Activated naive CD4-positive, alpha-beta T cell treated with anti-CD3 and anti-CD28 coated beads, Interleukin-2, amount 50 U/mL, for 24 hours (primary cell): Measurements from ENCODE around the gene RAET1G.
A peak's percentile ranks its signal among the peaks of the same experiment; 100 is the strongest.

ENCODE experiments used
- H3K27ac Mint-ChIP-seq: one replicate; pipeline ENCODE4 v1.8.0; 2021; ENCODE audit warnings: mild to moderate bottlenecking, mixed read lengths
- H3K27me3 Mint-ChIP-seq: one replicate; pipeline ENCODE4 v1.8.0; 2021; ENCODE audit warnings: mixed read lengths
- H3K36me3 Mint-ChIP-seq: one replicate; pipeline ENCODE4 v1.8.0; 2021; ENCODE audit warnings: mixed read lengths
- H3K4me1 Mint-ChIP-seq: one replicate; pipeline ENCODE4 v1.8.0; 2021; ENCODE audit warnings: mixed read lengths
- H3K4me3 Mint-ChIP-seq: one replicate; pipeline ENCODE4 v1.8.0; 2021; ENCODE audit warnings: mild to moderate bottlenecking, mixed read lengths
- H3K9me3 Mint-ChIP-seq: one replicate; pipeline ENCODE4 v1.8.0; 2021; ENCODE audit warnings: mixed read lengths

RAET1G gene

GRCh38 chr6:149885888-149886287, 37.0 kb downstream of the RAET1G start:
- Mint-ChIP-seq H3K27ac (no peak overlapping the region), H3K36me3 (no peaks in the 10 kb centered on the region), H3K4me1 (no peaks in the 10 kb centered on the region), H3K9me3 (no peaks in the 10 kb centered on the region), H3K4me3 (no peak overlapping the region), H3K27me3 (peaks cover 3% of the 10 kb centered on the region)

GRCh38 chr6:149884617-149885016, 38.3 kb downstream of the RAET1G start:
- no peaks in the 10 kb centered on the region for H3K36me3 Mint-ChIP-seq
- H3K4me3 Mint-ChIP-seq: no peak overlapping the region
- H3K27me3 Mint-ChIP-seq: peaks cover 11% of the 10 kb centered on the region
- H3K27ac Mint-ChIP-seq: peak overlapping the region; percentile 47
- no peaks in the 10 kb centered on the region for H3K4me1 Mint-ChIP-seq
- H3K9me3 Mint-ChIP-seq: no peaks in the 10 kb centered on the region

- Mint-ChIP-seq H3K9me3 (no peaks in the 10 kb centered on the region), H3K4me1 (no peaks in the 10 kb centered on the region), H3K36me3 (no peaks in the 10 kb centered on the region), H3K27ac (no peak overlapping the region), H3K27me3 (peaks cover 14% of the 10 kb centered on the region), H3K4me3 (no peak overlapping the region)
Measured at GRCh38 chr6:149884215-149884614, 38.7 kb downstream of the RAET1G start.

GRCh38 chr6:149881860-149882259, 41.1 kb downstream of the RAET1G start:
- Mint-ChIP-seq H3K4me1 (no peaks in the 10 kb centered on the region), H3K36me3 (no peaks in the 10 kb centered on the region), H3K27ac (no peak overlapping the region), H3K9me3 (no peaks in the 10 kb centered on the region), H3K4me3 (no peak overlapping the region), H3K27me3 (peaks cover 23% of the 10 kb centered on the region)

- H3K27me3 Mint-ChIP-seq: peaks cover 23% of the 10 kb centered on the region
- no peaks in the 10 kb centered on the region for H3K4me1 Mint-ChIP-seq
- H3K36me3 Mint-ChIP-seq: no peaks in the 10 kb centered on the region
- H3K9me3 Mint-ChIP-seq: no peaks in the 10 kb centered on the region
- H3K27ac Mint-ChIP-seq: no peak overlapping the region
- no peak overlapping the region for H3K4me3 Mint-ChIP-seq
Measured at GRCh38 chr6:149881066-149881766, 41.7 kb downstream of the RAET1G start.

GRCh38 chr6:149877659-149878058, 45.3 kb downstream of the RAET1G start:
- Mint-ChIP-seq H3K4me1 (no peaks in the 10 kb centered on the region), H3K36me3 (no peaks in the 10 kb centered on the region), H3K4me3 (no peak overlapping the region), H3K27me3 (peaks cover 27% of the 10 kb centered on the region), H3K27ac (no peak overlapping the region), H3K9me3 (no peaks in the 10 kb centered on the region)

- Mint-ChIP-seq H3K36me3 (peaks cover 2% of the 10 kb centered on the region), H3K27me3 (peaks cover 29% of the 10 kb centered on the region), H3K9me3 (no peaks in the 10 kb centered on the region), H3K4me1 (no peaks in the 10 kb centered on the region), H3K4me3 (no peak overlapping the region), H3K27ac (no peak overlapping the region)
Measured at GRCh38 chr6:149876241-149876933, 46.5 kb downstream of the RAET1G start.

- Mint-ChIP-seq H3K9me3 (no peaks in the 10 kb centered on the region), H3K27ac (no peak overlapping the region), H3K4me3 (no peak overlapping the region), H3K4me1 (no peaks in the 10 kb centered on the region), H3K27me3 (peaks cover 6% of the 10 kb centered on the region), H3K36me3 (peaks cover 2% of the 10 kb centered on the region)
Measured at GRCh38 chr6:149872233-149872632, 50.7 kb downstream of the RAET1G start.

GRCh38 chr6:149871182-149871581, 51.7 kb downstream of the RAET1G start:
- no peaks in the 10 kb centered on the region for H3K9me3 Mint-ChIP-seq
- H3K27me3 Mint-ChIP-seq: peaks cover 6% of the 10 kb centered on the region

GRCh38 chr6:149869275-149869892, 53.5 kb downstream of the RAET1G start:
- Mint-ChIP-seq H3K27ac (no peak overlapping the region), H3K4me1 (no peaks in the 10 kb centered on the region), H3K36me3 (peaks cover 2% of the 10 kb centered on the region), H3K4me3 (no peak overlapping the region), H3K27me3 (peaks cover 5% of the 10 kb centered on the region), H3K9me3 (no peaks in the 10 kb centered on the region)

More at GRCh38 chr6:149871182-149871581, 51.7 kb downstream of the RAET1G start:
- H3K4me3 Mint-ChIP-seq: no peak overlapping the region
- H3K27ac Mint-ChIP-seq: no peak overlapping the region
- peaks cover 2% of the 10 kb centered on the region for H3K36me3 Mint-ChIP-seq
- no peaks in the 10 kb centered on the region for H3K4me1 Mint-ChIP-seq

- Mint-ChIP-seq H3K27me3 (peaks cover 2% of the 10 kb centered on the region), H3K27ac (no peak overlapping the region), H3K4me3 (no peak overlapping the region), H3K4me1 (peaks cover 1% of the 10 kb centered on the region), H3K9me3 (no peaks in the 10 kb centered on the region), H3K36me3 (peaks cover 2% of the 10 kb centered on the region)
Measured at GRCh38 chr6:149867876-149868640, 54.9 kb downstream of the RAET1G start.
